Measurements from ENCODE around the gene MLX.

MLX gene

GRCh38 chr17:42531455-42532354 is 35.2 kb upstream of the MLX start:
- no peaks in the 10 kb centered on the region for H4K20me1 ChIP-seq (ENCODE audit: control insufficient read depth, insufficient read depth, low read depth, low read length)
- peaks cover 3% of the 10 kb centered on the region for H3K79me2 ChIP-seq (ENCODE audit: control insufficient read depth, low read length)
- peaks cover 37% of the 10 kb centered on the region for H3K4me1 ChIP-seq (ENCODE audit: control insufficient read depth, low read length)
- TF ChIP-seq CTCF (IDR thresholded peaks at IDR 0.05; ENCODE audit: low read depth, low read length, poor library complexity, severe bottlenecking) (no peak), EZH2phosphoT487 (IDR thresholded peaks at IDR 0.05; ENCODE audit: borderline replicate concordance, low read length) (no peak)
- no peak overlapping the region for H3K27ac ChIP-seq (ENCODE audit: low read depth, low read length)
- peaks cover 22% of the 10 kb centered on the region for H3F3A ChIP-seq (ENCODE audit: control insufficient read depth, insufficient read depth)
- peaks cover 6% of the 10 kb centered on the region; the same call in 1 of the 2 replicates for H3K27me3 ChIP-seq (ENCODE audit: control insufficient read depth, low read length)
- no peaks in the 10 kb centered on the region for H3K9me3 ChIP-seq (ENCODE audit: control insufficient read depth, insufficient read depth, low read length)
- no peaks in the 10 kb centered on the region for H3K9me2 ChIP-seq (replicated peaks; ENCODE audit: control insufficient read depth, low read length)
- no peaks in the 10 kb centered on the region for H3K36me3 ChIP-seq (ENCODE audit: control insufficient read depth, low read length)
- peak overlapping the region; percentile 73 for H3K4me3 ChIP-seq (ENCODE audit: low read length)
- peak overlapping the region; percentile 75 for H3K4me2 ChIP-seq (ENCODE audit: low read length)

GRCh38 chr17:42535155-42536047 is 31.5 kb upstream of the MLX start:
- H3F3A ChIP-seq (ENCODE audit: control insufficient read depth, insufficient read depth) = peaks cover 18% of the 10 kb centered on the region
- H3K9me3 ChIP-seq (ENCODE audit: control insufficient read depth, insufficient read depth, low read length) = no peaks in the 10 kb centered on the region
- H3K4me1 ChIP-seq (ENCODE audit: control insufficient read depth, low read length) = peaks cover 40% of the 10 kb centered on the region
- peak overlapping the region; percentile 26; the same call in 1 of the 2 replicates for H3K27ac ChIP-seq (ENCODE audit: low read depth, low read length)
- peak overlapping the region; percentile 72 for H3K4me3 ChIP-seq (ENCODE audit: low read length)
- TF ChIP-seq CTCF (IDR thresholded peaks at IDR 0.05; ENCODE audit: low read depth, low read length, poor library complexity, severe bottlenecking) (no peak), EZH2phosphoT487 (IDR thresholded peaks at IDR 0.05; ENCODE audit: borderline replicate concordance, low read length) (no peak)
- no peaks in the 10 kb centered on the region for H3K9me2 ChIP-seq (replicated peaks; ENCODE audit: control insufficient read depth, low read length)
- H3K36me3 ChIP-seq (ENCODE audit: control insufficient read depth, low read length) = peaks cover 12% of the 10 kb centered on the region; the same call in 1 of the 2 replicates
- peaks cover 6% of the 10 kb centered on the region; the same call in 1 of the 2 replicates for H3K27me3 ChIP-seq (ENCODE audit: control insufficient read depth, low read length)
- peaks cover 10% of the 10 kb centered on the region for H4K20me1 ChIP-seq (ENCODE audit: control insufficient read depth, insufficient read depth, low read depth, low read length)
- H3K4me2 ChIP-seq (ENCODE audit: low read length) = peak overlapping the region; percentile 83
- peaks cover 11% of the 10 kb centered on the region for H3K79me2 ChIP-seq (ENCODE audit: control insufficient read depth, low read length)

GRCh38 chr17:42536048-42536371 is 30.9 kb upstream of the MLX start, which contains the start of gene NAGLU:
NAGLU (plus strand) TSS chr17:42536241; CDS start chr17:42536273, 32 bp downstream.
- TF ChIP-seq EZH2phosphoT487 (IDR thresholded peaks at IDR 0.05; ENCODE audit: borderline replicate concordance, low read length) = no peak
- no peak for TF ChIP-seq CTCF (IDR thresholded peaks at IDR 0.05; ENCODE audit: low read depth, low read length, poor library complexity, severe bottlenecking)
- H3K27me3 ChIP-seq (ENCODE audit: control insufficient read depth, low read length) = peaks cover 6% of the 10 kb centered on the region; the same call in 1 of the 2 replicates
- H3K36me3 ChIP-seq (ENCODE audit: control insufficient read depth, low read length) = peaks cover 12% of the 10 kb centered on the region; the same call in 1 of the 2 replicates
- H4K20me1 ChIP-seq (ENCODE audit: control insufficient read depth, insufficient read depth, low read depth, low read length) = peaks cover 10% of the 10 kb centered on the region
- H3K9me3 ChIP-seq (ENCODE audit: control insufficient read depth, insufficient read depth, low read length) = no peaks in the 10 kb centered on the region
- H3F3A ChIP-seq (ENCODE audit: control insufficient read depth, insufficient read depth) = peaks cover 13% of the 10 kb centered on the region
- H3K27ac ChIP-seq (ENCODE audit: low read depth, low read length) = peak within 1 kb of the TSS; percentile 26; the same call in 1 of the 2 replicates
- H3K4me3 ChIP-seq (ENCODE audit: low read length) = peak within 1 kb of the TSS; percentile 72
- H3K9me2 ChIP-seq (replicated peaks; ENCODE audit: control insufficient read depth, low read length) = no peaks in the 10 kb centered on the region
- H3K79me2 ChIP-seq (ENCODE audit: control insufficient read depth, low read length) = peaks cover 11% of the 10 kb centered on the region
- H3K4me2 ChIP-seq (ENCODE audit: low read length) = peak within 1 kb of the TSS; percentile 83
- H3K4me1 ChIP-seq (ENCODE audit: control insufficient read depth, low read length) = peaks cover 34% of the 10 kb centered on the region

Data from DOHH2 (cell line).